Pancreas (tissue), 10 donors: ENCODE measurements around the gene CHAF1A. TPM values are rescaled to one million over a fixed set of nuclear protein-coding genes. Genes with fewer than 3 reads are reported as not detected.

Experiments
- ATAC-seq, 4 donors: fragments of 200-7000 bp; cut with Tn5 transposase; one replicate each; pipeline versions ENCODE4 v1.8.0 to v1.9.1; 2020; ENCODE audit warnings: mild to moderate bottlenecking in 4 of 4, moderate library complexity in 4 of 4
- DNase-seq, 6 donors: peaks; one replicate each; pipeline ENCODE4 v3.0.0-alpha.2; 2020
- FAIRE-seq: peaks from 2 replicates; lab custom pipeline; 2012; peaks lifted over from hg19 to GRCh38; lab: Jason Lieb, UNC
- H3K27ac ChIP-seq, 4 donors: fragments of 200-600 bp; sonication (generic); 1 replicate in 3 of 4; 2 replicates in 1 of 4; pipeline versions ENCODE4 v1.5.0 to v1.8.0; 2020
- H3K27me3 ChIP-seq, 4 donors: fragments of 200-600 bp; one replicate each; pipeline ENCODE4 v1.8.0; 2021
- H3K36me3 ChIP-seq, 3 donors: fragments of 200-600 bp; sonication (generic) in 1 of 3; one replicate each; pipeline versions ENCODE4 v1.5.0 to v1.8.0; 2020 to 2021
- H3K4me1 ChIP-seq, 3 donors: fragments of 200-600 bp; one replicate each; pipeline ENCODE4 v1.8.0; 2021
- H3K4me3 ChIP-seq, 4 donors: fragments of 200-600 bp; sonication (generic) in 2 of 4; one replicate each; pipeline versions ENCODE4 v1.5.0 to v1.8.0; 2020 to 2021
- H3K9me3 ChIP-seq, 4 donors: fragments of 200-600 bp; one replicate each; pipeline ENCODE4 v1.8.0; 2021
- WGBS, 2 donors: extraction: QIAGEN DNeasy Blood & Tissue Kit; methylation state at CpG; one replicate each; pipeline ENCODE4 v1.1.7; 2013; 5-methylcytosine and 5-hydroxymethylcytosine counted together
- intact Hi-C, 3 donors: fragments of 100-400 bp; cut with DNase I; formaldehyde crosslinking; loops; one replicate each; pipeline versions ENCODE4 v1.11.1 to v1.14.2; 2022
- polyA plus RNA-seq, 2 donors: library from polyadenylated mRNA; stranded (reverse); fragments of 200-250 nt; gene quantifications; one replicate each; pipeline ENCODE4 v1.2.3, GENCODE V29; 2013
- total RNA-seq, 6 donors: library from RNA; stranded (reverse); fragmentation: NEBNext Ultra II Directional in 4 of 6; extraction: Animal tissue kit (Norgen Biotek cat#: 25700) in 4 of 6; gene quantifications; one replicate each; pipeline versions ENCODE4 v1.2.1 to v1.2.4, GENCODE V29; 2021 to 2023
- TF ChIP-seq, protein P1 (sequence below), 4 donors: fragments of 200-600 bp; sonication (generic) in 3 of 4; IDR thresholded peaks; one replicate each; pipeline versions ENCODE4 v1.5.0 to v1.8.0; 2021; ENCODE audit warnings: antibody characterized with exemption in 4 of 4
- donor health status: healthy with polysubstance abuse.
- donor health status: DM: no; HTN: no; CAD: no; lungs with moderate emphysema.
- donor health status: DM: no; HTN: no; CAD: no.
- donor health status: control.
- donor health status: control.
- donor health status: Bipolar disorder and iron deficiency.
- donor health status: DM: yes; HTN: yes; CAD: no.
- donor health status: DM: no; HTN: no; CAD: no.
- donor health status: DM: no; HTN: no; CAD: no.
- donor health status: DM: yes; HTN: yes; CAD: no.

CHAF1A gene
- total and polyA plus RNA-seq, 8 donors = 2.8 to 5.0 (median 3.9) TPM

- no peaks in the 10 kb centered on the region for H3K36me3 ChIP-seq
- DNase-seq = no peak
- intact Hi-C loops = no loop called here
- no peaks in the 10 kb centered on the region for H3K27me3 ChIP-seq
- no peak for FAIRE-seq
- WGBS, 2 donors = 72% methylated on average over 10 of the region's 10 CpGs
- no peak overlapping the region for H3K27ac ChIP-seq
- ATAC-seq = peak in 3 of 4 donors; percentile 23 to 38 (median 35)
- peaks cover 0 to 4% (median 0%) of the 10 kb centered on the region in 3 donors for H3K4me1 ChIP-seq
- no peaks in the 10 kb centered on the region for H3K9me3 ChIP-seq
- TF ChIP-seq, protein P1, sequence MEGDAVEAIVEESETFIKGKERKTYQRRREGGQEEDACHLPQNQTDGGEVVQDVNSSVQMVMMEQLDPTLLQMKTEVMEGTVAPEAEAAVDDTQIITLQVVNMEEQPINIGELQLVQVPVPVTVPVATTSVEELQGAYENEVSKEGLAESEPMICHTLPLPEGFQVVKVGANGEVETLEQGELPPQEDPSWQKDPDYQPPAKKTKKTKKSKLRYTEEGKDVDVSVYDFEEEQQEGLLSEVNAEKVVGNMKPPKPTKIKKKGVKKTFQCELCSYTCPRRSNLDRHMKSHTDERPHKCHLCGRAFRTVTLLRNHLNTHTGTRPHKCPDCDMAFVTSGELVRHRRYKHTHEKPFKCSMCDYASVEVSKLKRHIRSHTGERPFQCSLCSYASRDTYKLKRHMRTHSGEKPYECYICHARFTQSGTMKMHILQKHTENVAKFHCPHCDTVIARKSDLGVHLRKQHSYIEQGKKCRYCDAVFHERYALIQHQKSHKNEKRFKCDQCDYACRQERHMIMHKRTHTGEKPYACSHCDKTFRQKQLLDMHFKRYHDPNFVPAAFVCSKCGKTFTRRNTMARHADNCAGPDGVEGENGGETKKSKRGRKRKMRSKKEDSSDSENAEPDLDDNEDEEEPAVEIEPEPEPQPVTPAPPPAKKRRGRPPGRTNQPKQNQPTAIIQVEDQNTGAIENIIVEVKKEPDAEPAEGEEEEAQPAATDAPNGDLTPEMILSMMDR (IDR thresholded peaks at IDR 0.05) = no peak
- no peak overlapping the region for H3K4me3 ChIP-seq
Measured at GRCh38 chr19:4415352-4415751, 12.9 kb downstream of the CHAF1A start.

GRCh38 chr19:4416268-4416667 lies 13.8 kb downstream of the CHAF1A start:
- H3K27ac ChIP-seq = no peak overlapping the region
- H3K4me3 ChIP-seq = no peak overlapping the region
- no peaks in the 10 kb centered on the region for H3K9me3 ChIP-seq
- TF ChIP-seq, protein P1 (IDR thresholded peaks at IDR 0.05) = no peak
- 93 to 94% methylated on average over 9 of the region's 9 CpGs for WGBS, 2 donors
- no peak for FAIRE-seq
- no peaks in the 10 kb centered on the region for H3K27me3 ChIP-seq
- peaks cover 0 to 4% (median 0%) of the 10 kb centered on the region in 3 donors for H3K4me1 ChIP-seq
- no peaks in the 10 kb centered on the region for H3K36me3 ChIP-seq
- intact Hi-C loops = no loop called here
- DNase-seq = no peak
- no peak for ATAC-seq

DNA sequence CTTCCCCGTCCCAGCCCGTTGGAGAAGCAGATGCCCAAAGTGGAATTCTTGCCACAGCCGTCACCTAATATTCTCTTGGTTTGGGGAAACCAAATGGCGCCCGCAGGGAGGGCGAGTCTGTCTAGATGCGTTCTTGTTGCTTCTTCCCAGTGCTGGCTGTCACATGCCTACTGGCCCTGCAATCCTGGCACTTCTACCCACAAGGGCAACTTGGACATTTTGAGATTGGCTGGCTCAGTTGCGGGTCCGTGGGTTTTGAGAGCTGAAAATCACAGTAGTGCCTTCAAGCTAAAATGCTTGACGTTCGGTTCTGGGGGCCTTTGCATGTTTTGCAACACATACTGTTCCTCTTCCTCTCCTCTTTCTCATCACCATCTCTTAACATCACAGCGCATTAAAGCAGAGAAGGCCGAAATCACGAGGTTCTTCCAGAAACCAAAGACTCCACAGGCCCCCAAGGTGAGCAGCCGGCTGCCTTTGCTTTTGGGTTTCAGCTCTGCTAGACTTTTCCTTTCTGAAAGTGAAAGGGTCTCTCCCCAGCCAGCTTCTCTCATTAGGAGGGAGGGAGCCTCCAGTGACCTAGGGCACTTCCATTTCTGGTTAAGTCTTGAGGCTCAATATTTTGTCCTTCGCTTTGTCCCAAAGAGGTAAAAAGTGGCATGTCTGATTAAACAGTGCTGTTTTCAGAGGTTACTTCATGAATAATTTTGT lies 21.1 kb downstream of the CHAF1A start:
- TF ChIP-seq, protein P1 (IDR thresholded peaks at IDR 0.05) = no peak
- H3K9me3 ChIP-seq = no peaks in the 10 kb centered on the region
- ATAC-seq (no peak), DNase-seq (no peak), FAIRE-seq (no peak)
- intact Hi-C loops = no loop called here
- H3K27ac ChIP-seq = no peak overlapping the region
- H3K36me3 ChIP-seq = no peaks in the 10 kb centered on the region
- H3K27me3 ChIP-seq = no peaks in the 10 kb centered on the region
- WGBS, 2 donors = 93 to 95% methylated on average over 16 of the region's 16 CpGs
- no peaks in the 10 kb centered on the region for H3K4me1 ChIP-seq
- H3K4me3 ChIP-seq = no peak overlapping the region

- H3K4me1 ChIP-seq = no peaks in the 10 kb centered on the region
- H3K27ac ChIP-seq = no peak overlapping the region
- no peaks in the 10 kb centered on the region for H3K36me3 ChIP-seq
- intact Hi-C loops = no loop called here
- DNase-seq (no peak), FAIRE-seq (no peak), ATAC-seq (no peak)
- TF ChIP-seq, protein P1 (IDR thresholded peaks at IDR 0.05) = no peak
- H3K27me3 ChIP-seq = no peaks in the 10 kb centered on the region
- no peak overlapping the region for H3K4me3 ChIP-seq
- H3K9me3 ChIP-seq = no peaks in the 10 kb centered on the region
- WGBS, 2 donors = 97 to 98% methylated on average over 6 of the region's 6 CpGs
Measured at GRCh38 chr19:4425537-4425936, 23.1 kb downstream of the CHAF1A start.

DNA sequence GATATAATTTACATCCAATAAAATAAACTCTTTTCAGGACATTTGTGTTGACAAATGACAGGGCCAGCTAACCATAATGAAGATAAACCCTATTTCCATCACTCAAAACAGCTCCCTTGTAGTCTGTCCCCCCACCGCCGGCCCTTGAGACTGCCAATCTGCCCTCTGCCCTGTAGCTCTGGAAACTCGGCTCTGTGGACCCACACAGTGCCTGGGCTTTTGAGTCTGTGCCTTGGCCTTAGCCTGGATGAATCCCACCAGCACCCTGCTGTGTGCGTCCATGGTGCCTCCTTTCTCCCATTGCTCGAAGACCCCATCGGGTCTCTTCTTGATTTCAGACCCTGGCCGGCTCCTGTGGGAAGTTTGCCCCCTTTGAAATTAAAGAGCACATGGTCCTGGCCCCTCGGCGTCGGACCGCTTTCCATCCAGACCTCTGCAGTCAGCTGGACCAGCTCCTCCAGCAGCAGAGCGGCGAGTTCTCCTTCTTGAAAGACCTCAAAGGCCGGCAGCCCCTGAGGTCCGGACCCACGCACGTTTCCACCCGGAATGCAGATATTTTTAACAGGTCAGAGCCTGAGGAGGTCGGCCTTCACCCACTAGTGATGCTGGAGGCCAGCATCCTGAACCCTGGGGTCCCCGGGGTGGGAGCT lies 26.0 kb downstream of the CHAF1A start:
- WGBS, 2 donors = 91 to 94% methylated on average over 20 of the region's 20 CpGs
- H3K27me3 ChIP-seq = no peaks in the 10 kb centered on the region
- DNase-seq = no peak
- H3K4me3 ChIP-seq = no peak overlapping the region
- no peak overlapping the region for H3K27ac ChIP-seq
- H3K36me3 ChIP-seq = no peaks in the 10 kb centered on the region
- FAIRE-seq = no peak
- ATAC-seq = no peak
- intact Hi-C loops = no loop called here
- H3K9me3 ChIP-seq = no peaks in the 10 kb centered on the region
- H3K4me1 ChIP-seq = no peaks in the 10 kb centered on the region
- TF ChIP-seq, protein P1 (IDR thresholded peaks at IDR 0.05) = no peak
